GM19240 (cell line): ENCODE results near the gene NAA11.

ENCODE experiments used
- DNase-seq: peaks from one replicate; pipeline ENCODE4 v3.0.0; 2011; ENCODE audit warnings: low spot score; ENCODE audit not compliant: insufficient read length

NAA11 gene

GRCh38 chr4:79325864-79326328 is at the start of gene NAA11:
Gene NAA11 (minus strand): TSS chr4:79326061. CDS start chr4:79325877, 184 bp downstream.
- DNase-seq = no peak

GRCh38 chr4:79370026-79370425 is 44.2 kb upstream of the NAA11 start:
- no peak for DNase-seq

GRCh38 chr4:79367096-79367495 is 41.2 kb upstream of the NAA11 start:
- DNase-seq = no peak

GRCh38 chr4:79366422-79366821 is 40.6 kb upstream of the NAA11 start:
- no peak for DNase-seq

- no peak for DNase-seq
Measured at GRCh38 chr4:79364061-79364460, 38.2 kb upstream of the NAA11 start.

- DNase-seq = no peak
Measured at GRCh38 chr4:79362626-79363025, 36.8 kb upstream of the NAA11 start.

- DNase-seq = no peak
Measured at GRCh38 chr4:79360006-79360405, 34.1 kb upstream of the NAA11 start.

GRCh38 chr4:79358438-79358837 is 32.6 kb upstream of the NAA11 start:
- DNase-seq = no peak

- DNase-seq = no peak
Measured at GRCh38 chr4:79357365-79357764, 31.5 kb upstream of the NAA11 start.

GRCh38 chr4:79353075-79353474 is 27.2 kb upstream of the NAA11 start:
- no peak for DNase-seq

- DNase-seq = no peak
Measured at GRCh38 chr4:79348405-79348804, 22.5 kb upstream of the NAA11 start.

- no peak for DNase-seq
Measured at GRCh38 chr4:79341893-79342653, 16.2 kb upstream of the NAA11 start.

GRCh38 chr4:79340568-79340967 is 14.7 kb upstream of the NAA11 start:
- no peak for DNase-seq

GRCh38 chr4:79338148-79338547 is 12.3 kb upstream of the NAA11 start:
- DNase-seq = no peak

- no peak for DNase-seq
Measured at GRCh38 chr4:79334783-79335182, 8.9 kb upstream of the NAA11 start.

- DNase-seq = no peak
Measured at GRCh38 chr4:79334341-79334740, 8.5 kb upstream of the NAA11 start.

- no peak for DNase-seq
Measured at GRCh38 chr4:79331126-79331876, 5.4 kb upstream of the NAA11 start.

- DNase-seq = no peak
Measured at GRCh38 chr4:79330720-79331119, 4.9 kb upstream of the NAA11 start.

- DNase-seq = no peak
Measured at GRCh38 chr4:79325436-79325835, 425 bp downstream of the NAA11 start.

GRCh38 chr4:79319975-79320374 is 5.9 kb downstream of the NAA11 start:
- no peak for DNase-seq

- no peak for DNase-seq
Measured at GRCh38 chr4:79317711-79318110, 8.2 kb downstream of the NAA11 start.

GRCh38 chr4:79315891-79316290 is 10.0 kb downstream of the NAA11 start:
- no peak for DNase-seq

- no peak for DNase-seq
Measured at GRCh38 chr4:79311279-79311678, 14.6 kb downstream of the NAA11 start.
